UCSD-AML1 (cell line): ENCODE data around the gene OR7D2.
"Not testable (repeated sequence)": the region's sequence is repeated elsewhere in the genome, so short reads cannot be mapped to it uniquely, and the experiment has no call there.

Experiments
- DNase-seq: peaks from one replicate; lab custom pipeline; 2025; ENCODE audit not compliant: unreplicated experiment; lab: John Stamatoyannopoulos, UW

Gene OR7D2

GRCh38 chr19:9198044-9198443 is 19.3 kb downstream of the OR7D2 start:
- DNase-seq, result not testable (repeated sequence)

- peak; percentile 60 for DNase-seq
Measured at GRCh38 chr19:9205501-9206113, 26.8 kb downstream of the OR7D2 start.

- DNase-seq, result no peak
Measured at GRCh38 chr19:9219489-9219888, 40.7 kb downstream of the OR7D2 start, which contains the start of gene OR7D4. OR7D4 (minus strand) TSS chr19:9219589; CDS start chr19:9214837, 4,752 bp downstream.
